ENCODE measurements around the gene SERAC1. TPM values are rescaled to one million over a fixed set of nuclear protein-coding genes. Genes with fewer than 3 reads are reported as not detected.

Gene SERAC1
- polyA plus RNA-seq, 1 donor (not counting 4 experiments of a cell fraction or from before 2014, with no cell fraction given), result 10.1 TPM

DNA sequence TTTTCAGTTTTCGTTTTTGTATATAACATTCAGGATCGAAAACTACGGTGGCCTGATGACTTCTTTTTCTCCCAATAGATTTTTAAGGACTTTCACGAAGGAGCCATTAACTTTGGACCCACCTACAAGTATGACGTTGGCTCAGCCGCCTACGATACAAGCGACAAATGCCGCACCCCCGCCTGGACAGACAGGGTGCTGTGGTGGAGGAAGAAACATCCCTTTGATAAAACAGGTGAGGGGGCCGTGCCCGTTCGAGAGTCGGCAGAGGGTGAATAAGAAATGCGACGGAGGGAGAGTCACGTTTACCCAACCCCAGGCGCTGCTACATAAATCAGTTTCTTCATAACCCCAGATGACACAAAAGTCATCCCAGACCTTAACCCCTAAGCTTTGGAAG is 91.5 kb downstream of the SERAC1 start:
- H4K20me1 ChIP-seq (ENCODE audit: control insufficient read depth, extremely low read depth, insufficient read depth, low read length), result no peaks in the 10 kb centered on the region
- TF ChIP-seq, protein P1, sequence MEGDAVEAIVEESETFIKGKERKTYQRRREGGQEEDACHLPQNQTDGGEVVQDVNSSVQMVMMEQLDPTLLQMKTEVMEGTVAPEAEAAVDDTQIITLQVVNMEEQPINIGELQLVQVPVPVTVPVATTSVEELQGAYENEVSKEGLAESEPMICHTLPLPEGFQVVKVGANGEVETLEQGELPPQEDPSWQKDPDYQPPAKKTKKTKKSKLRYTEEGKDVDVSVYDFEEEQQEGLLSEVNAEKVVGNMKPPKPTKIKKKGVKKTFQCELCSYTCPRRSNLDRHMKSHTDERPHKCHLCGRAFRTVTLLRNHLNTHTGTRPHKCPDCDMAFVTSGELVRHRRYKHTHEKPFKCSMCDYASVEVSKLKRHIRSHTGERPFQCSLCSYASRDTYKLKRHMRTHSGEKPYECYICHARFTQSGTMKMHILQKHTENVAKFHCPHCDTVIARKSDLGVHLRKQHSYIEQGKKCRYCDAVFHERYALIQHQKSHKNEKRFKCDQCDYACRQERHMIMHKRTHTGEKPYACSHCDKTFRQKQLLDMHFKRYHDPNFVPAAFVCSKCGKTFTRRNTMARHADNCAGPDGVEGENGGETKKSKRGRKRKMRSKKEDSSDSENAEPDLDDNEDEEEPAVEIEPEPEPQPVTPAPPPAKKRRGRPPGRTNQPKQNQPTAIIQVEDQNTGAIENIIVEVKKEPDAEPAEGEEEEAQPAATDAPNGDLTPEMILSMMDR (optimal IDR thresholded peaks at IDR 0.05 in 1 of 3, IDR thresholded peaks at IDR 0.05 in 1 of 3, conservative IDR thresholded peaks at IDR 0.05 in 1 of 3; ENCODE audit: extremely low read depth in 1 of 3, insufficient read depth in 2 of 3, low read length in 3 of 3), result no peak
- TF ChIP-seq EZH2 (IDR thresholded peaks at IDR 0.05; ENCODE audit: low read length), result no peak
- no peaks in the 10 kb centered on the region for H3K79me2 ChIP-seq (ENCODE audit: control insufficient read depth, insufficient read depth, low read length)
- no peaks in the 10 kb centered on the region for H3K27me3 ChIP-seq (ENCODE audit: control insufficient read depth, extremely low read depth, insufficient read depth, low read length)
- H3K4me1 ChIP-seq (ENCODE audit: control insufficient read depth, extremely low read depth, insufficient read depth, low read length), result no peaks in the 10 kb centered on the region
- DNase-seq (ENCODE audit: low read depth, low spot score) (no peak), FAIRE-seq (no peak)
- no peaks in the 10 kb centered on the region for H3K9me1 ChIP-seq (ENCODE audit: control insufficient read depth, extremely low read depth, insufficient read depth, low read length)
- no peak overlapping the region for H3K4me2 ChIP-seq (ENCODE audit: control insufficient read depth, extremely low read depth, insufficient read depth, low read depth, low read length)
- dilution Hi-C loops (cut with MboI; ENCODE audit: extremely low pct_ligation_motif_present, low sequenced_read_pairs), result no loop called here
- H2AFZ ChIP-seq (ENCODE audit: control insufficient read depth, low read length), result no peak overlapping the region
- no peak overlapping the region for H3K9ac ChIP-seq (ENCODE audit: control insufficient read depth, extremely low read depth, insufficient read depth, low read length)
- H3K27ac ChIP-seq (ENCODE audit: control insufficient read depth, insufficient read depth, low read length), result no peak overlapping the region
- no peak overlapping the region for H3K4me3 ChIP-seq (ENCODE audit: control insufficient read depth in 2 of 3, extremely low read depth in 1 of 3, insufficient read depth in 2 of 3, low read depth in 1 of 3, low read length in 3 of 3)
- no peaks in the 10 kb centered on the region for H3K9me3 ChIP-seq (ENCODE audit: control insufficient read depth, low read depth, low read length)
- H3K36me3 ChIP-seq (ENCODE audit: control insufficient read depth in 2 of 2, extremely low read depth in 1 of 2, insufficient read depth in 2 of 2, low read length in 2 of 2), result peaks cover 5 to 19% of the 10 kb centered on the region in 2 experiments

DNA sequence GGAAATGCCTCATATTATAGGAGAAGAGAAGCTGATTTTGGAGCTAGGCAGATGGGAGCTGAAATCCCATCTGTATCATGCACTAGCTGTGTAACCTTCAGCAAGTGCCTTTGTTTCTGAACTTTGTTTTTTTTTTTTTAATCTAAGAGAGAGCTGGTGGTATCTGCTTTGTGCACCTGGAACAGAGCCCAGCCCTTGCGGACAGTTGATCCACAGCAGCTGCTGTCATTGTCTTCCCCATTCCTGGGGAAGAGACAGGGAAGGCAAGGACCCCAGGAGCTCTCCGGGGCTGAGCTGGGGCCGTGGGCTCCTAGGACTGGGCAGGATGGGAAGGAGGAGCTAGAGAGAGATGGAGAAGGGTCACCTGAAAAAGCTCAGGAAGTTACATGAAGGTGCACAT is 94.3 kb downstream of the SERAC1 start:
- TF ChIP-seq EZH2 (IDR thresholded peaks at IDR 0.05; ENCODE audit: low read length), result no peak
- TF ChIP-seq, protein P1 (optimal IDR thresholded peaks at IDR 0.05 in 1 of 3, IDR thresholded peaks at IDR 0.05 in 1 of 3, conservative IDR thresholded peaks at IDR 0.05 in 1 of 3; ENCODE audit: extremely low read depth in 1 of 3, insufficient read depth in 2 of 3, low read length in 3 of 3), result no peak
- no peak overlapping the region for H3K27ac ChIP-seq (ENCODE audit: control insufficient read depth, insufficient read depth, low read length)
- peaks cover 7 to 29% of the 10 kb centered on the region in 2 experiments for H3K36me3 ChIP-seq (ENCODE audit: control insufficient read depth in 2 of 2, extremely low read depth in 1 of 2, insufficient read depth in 2 of 2, low read length in 2 of 2)
- no peak overlapping the region for H3K4me3 ChIP-seq (ENCODE audit: control insufficient read depth in 2 of 3, extremely low read depth in 1 of 3, insufficient read depth in 2 of 3, low read depth in 1 of 3, low read length in 3 of 3)
- FAIRE-seq (no peak), DNase-seq (ENCODE audit: low read depth, low spot score) (no peak)
- no peaks in the 10 kb centered on the region for H3K9me1 ChIP-seq (ENCODE audit: control insufficient read depth, extremely low read depth, insufficient read depth, low read length)
- H3K27me3 ChIP-seq (ENCODE audit: control insufficient read depth, extremely low read depth, insufficient read depth, low read length), result no peaks in the 10 kb centered on the region
- H4K20me1 ChIP-seq (ENCODE audit: control insufficient read depth, extremely low read depth, insufficient read depth, low read length), result no peaks in the 10 kb centered on the region
- dilution Hi-C loops (cut with MboI; ENCODE audit: extremely low pct_ligation_motif_present, low sequenced_read_pairs), result no loop called here
- H3K9ac ChIP-seq (ENCODE audit: control insufficient read depth, extremely low read depth, insufficient read depth, low read length), result no peak overlapping the region
- no peak overlapping the region for H3K4me2 ChIP-seq (ENCODE audit: control insufficient read depth, extremely low read depth, insufficient read depth, low read depth, low read length)
- peaks cover 16% of the 10 kb centered on the region for H3K4me1 ChIP-seq (ENCODE audit: control insufficient read depth, extremely low read depth, insufficient read depth, low read length)
- H3K9me3 ChIP-seq (ENCODE audit: control insufficient read depth, low read depth, low read length), result no peaks in the 10 kb centered on the region
- no peaks in the 10 kb centered on the region for H3K79me2 ChIP-seq (ENCODE audit: control insufficient read depth, insufficient read depth, low read length)
- no peak overlapping the region for H2AFZ ChIP-seq (ENCODE audit: control insufficient read depth, low read length)
